ENCODE data around the gene FOXO3.

Gene FOXO3

GRCh38 chr6:108555399-108556052 is 5.2 kb upstream of the FOXO3 start:
- TF ChIP-seq CTCF (IDR thresholded peaks at IDR 0.05; ENCODE audit: low read depth, low read length) (no peak), MAX (IDR thresholded peaks at IDR 0.05; ENCODE audit: low read depth, low read length) (no peak)
- H3K4me3 ChIP-seq (ENCODE audit: low read depth, low read length): no peak overlapping the region

GRCh38 chr6:108556250-108556649 is 4.5 kb upstream of the FOXO3 start:
- peak; percentile 33 for DNase-seq (ENCODE audit: low read depth)
- no peak overlapping the region for H3K4me3 ChIP-seq (ENCODE audit: low read depth, low read length)
- TF ChIP-seq POLR2A (IDR thresholded peaks at IDR 0.05; ENCODE audit: extremely low read depth, insufficient read length) (no peak), CTCF (IDR thresholded peaks at IDR 0.05; ENCODE audit: low read depth, low read length) (no peak), MAX (IDR thresholded peaks at IDR 0.05; ENCODE audit: low read depth, low read length) (no peak), MYC (IDR thresholded peaks at IDR 0.05; ENCODE audit: low read depth, low read length) (no peak)

More at GRCh38 chr6:108555399-108556052, 5.2 kb upstream of the FOXO3 start:
- DNase-seq (ENCODE audit: low read depth): no peak

- TF ChIP-seq MYC (IDR thresholded peaks at IDR 0.05; ENCODE audit: low read depth, low read length) (no peak), CTCF (IDR thresholded peaks at IDR 0.05; ENCODE audit: low read depth, low read length) (no peak), MAX (IDR thresholded peaks at IDR 0.05; ENCODE audit: low read depth, low read length) (no peak), POLR2A (IDR thresholded peaks at IDR 0.05; ENCODE audit: extremely low read depth, insufficient read length) (no peak)
- peak overlapping the region; percentile 74 for H3K4me3 ChIP-seq (ENCODE audit: low read depth, low read length)
- no peak for DNase-seq (ENCODE audit: low read depth)
These were observed 3.7 kb upstream of the FOXO3 start for GRCh38 chr6:108556866-108557493.

- DNase-seq (ENCODE audit: low read depth): no peak
These were observed 3.0 kb upstream of the FOXO3 start for GRCh38 chr6:108557494-108558371.

More at GRCh38 chr6:108557494-108558371, 3.0 kb upstream of the FOXO3 start:
- peak; percentile 56 for TF ChIP-seq POLR2A (IDR thresholded peaks at IDR 0.05; ENCODE audit: extremely low read depth, insufficient read length)
- no peak for TF ChIP-seq CTCF (IDR thresholded peaks at IDR 0.05; ENCODE audit: low read depth, low read length)
- peak; percentile 93 for TF ChIP-seq MAX (IDR thresholded peaks at IDR 0.05; ENCODE audit: low read depth, low read length)
- TF ChIP-seq MYC (IDR thresholded peaks at IDR 0.05; ENCODE audit: low read depth, low read length): peak; percentile 94
- H3K4me3 ChIP-seq (ENCODE audit: low read depth, low read length): peak overlapping the region; percentile 74

All from NB4 (cell line).